Measurements from ENCODE around the gene NIPAL3. TPM values are rescaled to one million over a fixed set of nuclear protein-coding genes. Genes with fewer than 3 reads are reported as not detected.

NIPAL3 gene
- total RNA-seq, 1 experiment from 2014 or later, result 7.7 TPM

- peaks cover 0 to 28% (median 20%) of the 10 kb centered on the region in 3 experiments; a peak in 5 of 7 replicates for H3K36me3 Mint-ChIP-seq (ENCODE audit: insufficient read depth in 1 of 3, low read depth in 3 of 3)
- no peak overlapping the region for H4K8ac ChIP-seq (replicated peaks; ENCODE audit: insufficient read length, low read depth, low read length)
Observed at GRCh38 chr1:24382165-24382577, 33.4 kb upstream of the NIPAL3 start.

More at GRCh38 chr1:24382165-24382577, 33.4 kb upstream of the NIPAL3 start:
- H3K56ac ChIP-seq (ENCODE audit: insufficient read length, low read depth, low read length), result no peak overlapping the region
- H3K23ac ChIP-seq (ENCODE audit: insufficient read length, low read depth, low read length), result no peak overlapping the region
- H2BK5ac ChIP-seq (ENCODE audit: insufficient read length, low read length), result no peak overlapping the region
- Mint-ChIP-seq H3K4me1 (peaks cover 0 to 4% of the 10 kb centered on the region in 2 experiments; a peak in 3 of 4 replicates), H3K27me3 (ENCODE audit: low read depth) (no peaks in the 10 kb centered on the region), H3K27ac (no peak overlapping the region), H3K9me3 (no peaks in the 10 kb centered on the region), H3K4me3 (no peak overlapping the region)
- H3K79me2 ChIP-seq (ENCODE audit: insufficient read depth, low read length), result no peaks in the 10 kb centered on the region
- H4K5ac ChIP-seq (ENCODE audit: insufficient read length, low read depth, low read length), result no peak overlapping the region
- H3K9me3 ChIP-seq (ENCODE audit: control insufficient read depth, low read depth, low read length), result no peaks in the 10 kb centered on the region
- no peaks in the 10 kb centered on the region for H3K27me3 ChIP-seq (ENCODE audit: insufficient read depth, low read length)
- no peak overlapping the region for H2BK12ac ChIP-seq (ENCODE audit: insufficient read length, low read depth, low read length)
- H3K14ac ChIP-seq (ENCODE audit: insufficient read depth, low read length), result no peak overlapping the region
- H3K4me2 ChIP-seq (ENCODE audit: insufficient read depth, insufficient read length, low read length), result no peak overlapping the region
- H3K4ac ChIP-seq (ENCODE audit: low read depth, low read length), result no peak overlapping the region
- H3K4me1 ChIP-seq (ENCODE audit: insufficient read depth, low read length), result no peaks in the 10 kb centered on the region
- no peak for TF ChIP-seq CTCF (conservative IDR thresholded peaks at IDR 0.05)
- no peak overlapping the region for H4K91ac ChIP-seq (ENCODE audit: insufficient read length, low read depth, low read length)
- H3K18ac ChIP-seq (ENCODE audit: insufficient read length, low read depth, low read length), result no peak overlapping the region
- no peaks in the 10 kb centered on the region for H3K23me2 ChIP-seq (ENCODE audit: insufficient read length, low read depth, low read length, poor library complexity, severe bottlenecking)
- H3K27ac ChIP-seq (ENCODE audit: insufficient read length, low read depth, low read length), result no peak overlapping the region
- DNase-seq, result no peak
- H2BK15ac ChIP-seq (ENCODE audit: low read depth, low read length), result no peak overlapping the region
- no peak overlapping the region for H3T11ph ChIP-seq (ENCODE audit: low read length)
- H3K9ac ChIP-seq (ENCODE audit: extremely low read depth, insufficient read length, low read length), result no peak overlapping the region
- H4K20me1 ChIP-seq (ENCODE audit: control insufficient read depth, insufficient read depth, insufficient read length), result no peaks in the 10 kb centered on the region
- no peaks in the 10 kb centered on the region for H3K79me1 ChIP-seq (ENCODE audit: insufficient read depth, low read depth, low read length, poor library complexity, severe bottlenecking)
- H2BK20ac ChIP-seq (ENCODE audit: low read depth, low read length, poor library complexity, severe bottlenecking), result no peak overlapping the region
- no CpG with 5 or more reads among the region's 8 CpGs for WGBS (ENCODE audit: extremely low coverage, insufficient read length, low lambda C conversion rate)
- no peak overlapping the region for H2AFZ ChIP-seq (ENCODE audit: low read length)
- no peak overlapping the region for H2BK120ac ChIP-seq (ENCODE audit: low read depth, low read length, poor library complexity, severe bottlenecking)
- H2AK5ac ChIP-seq (ENCODE audit: insufficient read length, low read length), result no peak overlapping the region

Measured in H9 (cell line).